Liver (tissue), 9 donors: ENCODE results near the gene SOX6. TPM values are rescaled to one million over a fixed set of nuclear protein-coding genes. Genes with fewer than 3 reads are reported as not detected.

Experiments
- DNase-seq: peaks from one replicate; pipeline ENCODE4 v3.0.0-alpha.2; 2017; ENCODE audit warnings: low spot score
- H3K27ac ChIP-seq, 2 donors: one replicate each; pipeline ENCODE4 v1.7.0; 2013; ENCODE audit warnings: inconsistent platforms in 2 of 2, low read length in 2 of 2, control low read depth in 1 of 2, low read depth in 1 of 2, mild to moderate bottlenecking in 1 of 2
- H3K27me3 ChIP-seq, 4 donors: one replicate each; pipeline versions ENCODE4 v1.6.1 to v1.7.0; 2013; ENCODE audit warnings: low read length in 3 of 4, inconsistent platforms in 1 of 4, mild to moderate bottlenecking in 1 of 4, moderate library complexity in 1 of 4; ENCODE audit not compliant: control insufficient read depth in 4 of 4, insufficient read depth in 4 of 4
- H3K36me3 ChIP-seq, 4 donors: one replicate each; pipeline versions ENCODE4 v1.6.1 to v1.7.0; 2013; ENCODE audit warnings: low read length in 3 of 4, mild to moderate bottlenecking in 3 of 4, low read depth in 1 of 4, moderate library complexity in 1 of 4; ENCODE audit not compliant: control insufficient read depth in 4 of 4, insufficient read depth in 3 of 4
- H3K4me1 ChIP-seq, 4 donors: one replicate each; pipeline versions ENCODE4 v1.6.1 to v1.7.0; 2013; ENCODE audit warnings: low read length in 3 of 4, mild to moderate bottlenecking in 3 of 4, moderate library complexity in 1 of 4; ENCODE audit not compliant: control insufficient read depth in 4 of 4, insufficient read depth in 4 of 4
- H3K4me3 ChIP-seq, 3 donors: one replicate each; pipeline versions ENCODE4 v1.6.1 to v1.7.0; 2013; ENCODE audit warnings: low read length in 3 of 3, control low read depth in 1 of 3, low read depth in 1 of 3, mild to moderate bottlenecking in 1 of 3
- H3K9ac ChIP-seq, 2 donors: one replicate each; pipeline ENCODE4 v1.7.0; 2013; ENCODE audit warnings: low read length in 2 of 2, mild to moderate bottlenecking in 2 of 2, moderate library complexity in 2 of 2, control low read depth in 1 of 2, low read depth in 1 of 2
- H3K9me3 ChIP-seq, 4 donors: one replicate each; pipeline versions ENCODE4 v1.6.1 to v1.7.0; 2013; ENCODE audit warnings: low read length in 3 of 4; ENCODE audit not compliant: control insufficient read depth in 4 of 4
- ATF3 ChIP-seq: IDR thresholded peaks from 2 replicates; pipeline ENCODE4 v1.6.1; 2016; ENCODE audit warnings: antibody characterized with exemption
- CTCF ChIP-seq: fragments of 150-350 bp; IDR thresholded peaks from 2 replicates; pipeline ENCODE4 v1.5.1; 2017; ENCODE audit warnings: improper control_type of control experiment, low read depth, low read length; ENCODE audit not compliant: missing input control
- FOXA1 ChIP-seq: IDR thresholded peaks from 2 replicates; pipeline ENCODE4 v1.6.1; 2016; ENCODE audit warnings: antibody characterized with exemption
- FOXA2 ChIP-seq: IDR thresholded peaks from 2 replicates; pipeline ENCODE4 v1.6.1; 2016; ENCODE audit warnings: antibody characterized with exemption
- HNF4A ChIP-seq, 2 donors: conservative IDR thresholded peaks; 2 replicates each; pipeline ENCODE4 v1.6.1; 2016; ENCODE audit warnings: antibody characterized with exemption in 2 of 2, mild to moderate bottlenecking in 2 of 2
- JUND ChIP-seq, 2 donors: IDR thresholded peaks; 2 replicates each; pipeline ENCODE4 v1.6.1; 2016; ENCODE audit warnings: antibody characterized with exemption in 2 of 2
- RAD21 ChIP-seq, 2 donors: IDR thresholded peaks; 2 replicates each; pipeline ENCODE4 v1.6.1; 2016; ENCODE audit warnings: antibody characterized with exemption in 2 of 2, mild to moderate bottlenecking in 2 of 2
- RXRA ChIP-seq, 2 donors: IDR thresholded peaks; 2 replicates each; pipeline ENCODE4 v1.6.1; 2017 to 2018; ENCODE audit warnings: antibody characterized with exemption in 2 of 2, mild to moderate bottlenecking in 1 of 2
- SP1 ChIP-seq: IDR thresholded peaks from 2 replicates; pipeline ENCODE4 v1.6.1; 2018; ENCODE audit warnings: antibody characterized with exemption, mild to moderate bottlenecking
- TAF1 ChIP-seq: conservative IDR thresholded peaks from 2 replicates; pipeline ENCODE4 v1.6.1; 2016; ENCODE audit warnings: antibody characterized with exemption, mild to moderate bottlenecking
- YY1 ChIP-seq: IDR thresholded peaks from 2 replicates; pipeline ENCODE4 v1.6.1; 2016; ENCODE audit warnings: antibody characterized with exemption, mild to moderate bottlenecking
- ZBTB33 ChIP-seq: IDR thresholded peaks from 2 replicates; pipeline ENCODE4 v1.6.1; 2016; ENCODE audit warnings: antibody characterized with exemption
- WGBS: extraction: QIAGEN DNeasy Blood & Tissue Kit; methylation state at CpG from one replicate; pipeline ENCODE4 v1.1.7; 2013; 5-methylcytosine and 5-hydroxymethylcytosine counted together
- polyA plus RNA-seq, 2 donors: library from polyadenylated mRNA; stranded (reverse) in 1 of 2; unstranded in 1 of 2; fragments of 200-250 nt in 1 of 2; fragments of >200 nt in 1 of 2; fragmentation: Nextera tagmentation in 1 of 2; extraction: Ambion mirVana in 1 of 2; gene quantifications; one replicate each; pipeline versions ENCODE4 v1.2.1 to v1.2.3, GENCODE V29; 2013 to 2015
- total RNA-seq, 2 donors: library from RNA; depleted of rRNA; stranded (reverse); fragments of >200 nt; gene quantifications; one replicate each; pipeline ENCODE4 v1.2.3, GENCODE V29; 2014
- donor health status: healthy.
- donor health status: healthy.
- donor health status: healthy.
- donor health status: healthy.
- donor health status: healthy.

The SOX6 gene
- total and polyA plus RNA-seq, 4 donors = 2.4 to 111 (median 14.8) TPM

- TF ChIP-seq JUND (IDR thresholded peaks at IDR 0.05) = no peak
- no peak for TF ChIP-seq TAF1
These were observed 93.7 kb downstream of the SOX6 start (continued) for GRCh38 chr11:16262645-16262955.

- TF ChIP-seq RXRA (IDR thresholded peaks at IDR 0.05) = peak in 1 of 2 donors; percentile 5
- no peak for TF ChIP-seq ATF3
- peak; percentile 35 to 41 for TF ChIP-seq HNF4A (conservative IDR thresholded peaks at IDR 0.05)
- peak; percentile 30 to 33 for TF ChIP-seq RAD21 (IDR thresholded peaks at IDR 0.05)
- TF ChIP-seq YY1 = peak; percentile 21
- no peak for TF ChIP-seq FOXA2
- TF ChIP-seq SP1 = peak; percentile 51
- TF ChIP-seq ZBTB33 = no peak
- no peak for TF ChIP-seq FOXA1
These were observed 94.3 kb downstream of the SOX6 start for GRCh38 chr11:16261836-16262644.

GRCh38 chr11:16252373-16252772 is 104.0 kb downstream of the SOX6 start:
- peaks cover 0 to 3% (median 0%) of the 10 kb centered on the region in 4 donors for H3K9me3 ChIP-seq
- no peak overlapping the region for H3K4me3 ChIP-seq
- no peaks in the 10 kb centered on the region for H3K27me3 ChIP-seq
- 61% methylated on average over 4 of the region's 4 CpGs for WGBS
- DNase-seq = no peak
- no peak overlapping the region for H3K27ac ChIP-seq
- H3K4me1 ChIP-seq = no peaks in the 10 kb centered on the region
- no peaks in the 10 kb centered on the region for H3K36me3 ChIP-seq
- H3K9ac ChIP-seq = no peak overlapping the region
- TF ChIP-seq ATF3 (no peak), FOXA2 (no peak), CTCF (peak; percentile 31), RAD21 (IDR thresholded peaks at IDR 0.05) (peak; percentile 27 to 65)

More at GRCh38 chr11:16261836-16262644, 94.3 kb downstream of the SOX6 start:
- 51% methylated on average over 3 of the region's 3 CpGs for WGBS
- Histone ChIP-seq H3K36me3 (no peaks in the 10 kb centered on the region), H3K27ac (no peak overlapping the region), H3K4me1 (peaks cover 0 to 14% (median 7%) of the 10 kb centered on the region in 4 donors), H3K4me3 (no peak overlapping the region), H3K27me3 (no peaks in the 10 kb centered on the region), H3K9ac (peak overlapping the region in 1 of 2 donors; percentile 43), H3K9me3 (no peaks in the 10 kb centered on the region)
- DNase-seq = no peak
